B cell (primary cell): ENCODE data around the gene PHOSPHO1. TPM values are rescaled to one million over a fixed set of nuclear protein-coding genes. Genes with fewer than 3 reads are reported as not detected.
A peak's percentile ranks its signal among the peaks of the same experiment; 100 is the strongest.

Experiments used
- ATAC-seq: fragments of 200-7000 bp; cut with Tn5 transposase; one replicate; pipeline ENCODE4 v1.10.0; 2021; ENCODE audit warnings: low read depth, mild to moderate bottlenecking, moderate number of reproducible peaks, moderate library complexity
- CTCF ChIA-PET: fragments of 350-600 bp; sonication (Branson Sonifier 250); formaldehyde crosslinking; loops from one replicate; lab custom pipeline; 2021; ENCODE audit warnings: antibody characterized with exemption, inconsistent platforms; lab: Charles Lee
- POLR2A ChIA-PET: fragments of 350-600 bp; sonication (Branson Sonifier 250); formaldehyde crosslinking; loops from one replicate; lab custom pipeline; 2021; ENCODE audit warnings: antibody characterized with exemption; lab: Charles Lee
- DNase-seq: peaks from one replicate; pipeline ENCODE4 v3.0.0; 2013
- H2AFZ ChIP-seq: 2 replicates; pipeline ENCODE4 v1.6.1; 2012; ENCODE audit warnings: mild to moderate bottlenecking, low read depth, low read length; ENCODE audit not compliant: insufficient read depth, poor library complexity, severe bottlenecking
- H3K27ac ChIP-seq, 2 donors: 1 replicate in 1 of 2; 2 replicates in 1 of 2; pipeline ENCODE4 v1.5.1; 2012 to 2013; ENCODE audit warnings: low read length in 2 of 2, mild to moderate bottlenecking in 2 of 2, moderate library complexity in 1 of 2
- H3K27me3 ChIP-seq, 4 experiments: fragments of 200-600 bp in 1 of 4; sonication (generic) in 1 of 4; replicated peaks in 1 of 4; 1 replicate in 2 of 4; 2 replicates in 2 of 4; pipeline versions ENCODE4 v1.6.1 to v1.7.0; 2013 to 2016; ENCODE audit warnings: low read length in 3 of 4, mild to moderate bottlenecking in 2 of 4, mixed read lengths in 1 of 4, moderate library complexity in 1 of 4; ENCODE audit not compliant: insufficient read depth in 4 of 4, control insufficient read depth in 3 of 4; ENCODE audit errors: control extremely low read depth in 1 of 4
- H3K36me3 ChIP-seq, 2 experiments: replicated peaks in 1 of 2; 1 replicate in 1 of 2; 2 replicates in 1 of 2; pipeline versions ENCODE4 v1.6.1 to v1.7.1; 2013; ENCODE audit warnings: low read length in 1 of 2; ENCODE audit not compliant: insufficient read depth in 2 of 2, control insufficient read depth in 1 of 2; ENCODE audit errors: control extremely low read depth in 1 of 2, extremely low read depth in 1 of 2
- H3K4me1 ChIP-seq, 2 donors: fragments of 200-600 bp in 1 of 2; sonication (generic) in 1 of 2; 1 replicate in 1 of 2; 2 replicates in 1 of 2; pipeline versions ENCODE4 v1.5.1 to v1.6.1; 2013 to 2017; ENCODE audit warnings: low read length in 2 of 2; ENCODE audit not compliant: control insufficient read depth in 2 of 2, insufficient read depth in 2 of 2
- H3K4me2 ChIP-seq: replicated peaks from 2 replicates; pipeline ENCODE3; 2012; ENCODE audit warnings: mild to moderate bottlenecking, low read depth, low read length; ENCODE audit not compliant: poor library complexity, severe bottlenecking
- H3K4me3 ChIP-seq, 5 experiments: fragments of 200-600 bp in 1 of 5; sonication (generic) in 1 of 5; 1 replicate in 3 of 5; 2 replicates in 2 of 5; pipeline versions ENCODE4 v1.5.1 to v1.7.0; 2011 to 2016; ENCODE audit warnings: low read length in 4 of 5, mild to moderate bottlenecking in 4 of 5, low read depth in 2 of 5, control low read depth in 1 of 5, moderate library complexity in 1 of 5; ENCODE audit not compliant: insufficient read depth in 1 of 5; ENCODE audit errors: control extremely low read depth in 1 of 5, extremely low read depth in 1 of 5
- H3K79me2 ChIP-seq: fragments of 200-600 bp; sonication (generic); one replicate; pipeline ENCODE4 v1.6.0; 2016; ENCODE audit warnings: low read length; ENCODE audit not compliant: control insufficient read depth, insufficient read depth
- H3K9ac ChIP-seq: fragments of 200-600 bp; sonication (generic); 2 replicates; pipeline ENCODE4 v1.6.1; 2017; ENCODE audit warnings: mild to moderate bottlenecking, low read length, moderate library complexity
- H3K9me3 ChIP-seq, 3 donors: one replicate each; pipeline versions ENCODE4 v1.6.1 to v1.7.1; 2013; ENCODE audit warnings: low read length in 2 of 3; ENCODE audit not compliant: control insufficient read depth in 2 of 3, insufficient read depth in 1 of 3; ENCODE audit errors: control extremely low read depth in 1 of 3
- H4K20me1 ChIP-seq: 2 replicates; pipeline ENCODE4 v1.6.0; 2012; ENCODE audit warnings: mild to moderate bottlenecking, low read length; ENCODE audit not compliant: insufficient read depth, control insufficient read depth, poor library complexity, severe bottlenecking
- H3K27ac Mint-ChIP-seq: one replicate; pipeline ENCODE4 v1.8.0; 2021; ENCODE audit warnings: mixed read lengths
- H3K27me3 Mint-ChIP-seq: one replicate; pipeline ENCODE4 v1.8.0; 2021; ENCODE audit warnings: mixed read lengths
- H3K4me1 Mint-ChIP-seq: one replicate; pipeline ENCODE4 v1.8.0; 2021; ENCODE audit warnings: mixed read lengths
- H3K4me3 Mint-ChIP-seq: one replicate; pipeline ENCODE4 v1.8.0; 2021; ENCODE audit warnings: mixed read lengths
- H3K9me3 Mint-ChIP-seq: one replicate; pipeline ENCODE4 v1.8.0; 2022; ENCODE audit warnings: mixed read lengths; ENCODE audit not compliant: insufficient read depth
- CTCF ChIP-seq: fragments of 200-600 bp; IDR thresholded peaks from one replicate; pipeline ENCODE4 v1.8.0; 2022; ENCODE audit warnings: antibody characterized with exemption, mild to moderate bottlenecking
- EZH2 ChIP-seq: IDR thresholded peaks from 2 replicates; pipeline ENCODE4 v1.6.1; 2012; ENCODE audit warnings: borderline replicate concordance, low read depth, mild to moderate bottlenecking, moderate library complexity, low read length; ENCODE audit not compliant: insufficient read depth, poor library complexity, severe bottlenecking
- WGBS: methylation state at CpG from one replicate; pipeline ENCODE4 v1.1.5; 2013; ENCODE audit warnings: missing lambda C conversion rate; ENCODE audit not compliant: insufficient coverage; 5-methylcytosine and 5-hydroxymethylcytosine counted together
- intact Hi-C: fragments of 100-400 bp; cut with micrococcal nuclease; formaldehyde crosslinking; loops from one replicate; pipeline ENCODE4 v1.10.0; 2022
- polyA plus RNA-seq: library from polyadenylated mRNA; depleted of rRNA; stranded (reverse); fragments of >200 nt; gene quantifications from 2 replicates; pipeline ENCODE4 v1.2.3, GENCODE V29; 2012
- total RNA-seq, 2 donors: library from RNA; stranded (reverse); fragments of 120-200 nt in 1 of 2; gene quantifications; 1 replicate in 1 of 2; 2 replicates in 1 of 2; pipeline versions ENCODE4 v1.2.3 to v1.2.4, GENCODE V29; 2013 to 2022

Gene PHOSPHO1
- total and polyA plus RNA-seq, 2 donors (not counting 1 experiment from before 2014, with no cell fraction given): 0.15 TPM; not detected in 1

- H3K27me3 ChIP-seq: peaks cover 0 to 15% (median 6%) of the 10 kb centered on the region in 4 experiments
- peaks cover 0 to 12% (median 0%) of the 10 kb centered on the region in 3 donors for H3K9me3 ChIP-seq
- H3K9ac ChIP-seq: no peak overlapping the region
- DNase-seq: no peak
- H3K4me2 ChIP-seq: peak overlapping the region; percentile 81
- ChIA-PET POLR2A (interaction anchor here (3.4 kb wide), 1 partner anchor 27 kb away, joined by 45 read pairs; no protein-coding TSS in a partner anchor), CTCF (interaction anchor here (0.6 to 6.1 kb wide), 3 partner anchors 28 to 137 kb away, joined by 3 to 57 read pairs (median 20); no protein-coding TSS in a partner anchor)
- TF ChIP-seq EZH2 (no peak), CTCF (no peak)
- H3K27ac Mint-ChIP-seq: peak overlapping the region; percentile 85
- H3K4me3 Mint-ChIP-seq: peak overlapping the region; percentile 51
- H3K4me1 ChIP-seq: peaks cover 72 to 79% of the 10 kb centered on the region in 2 donors
- no peak overlapping the region for H3K4me3 ChIP-seq
- intact Hi-C loops: loop anchor here (1.0 kb wide), 1 partner anchor 28 kb away; no protein-coding TSS in a partner anchor
- H3K36me3 ChIP-seq: peaks cover 3 to 19% of the 10 kb centered on the region in 2 experiments
- peaks cover 3% of the 10 kb centered on the region for H4K20me1 ChIP-seq
- ATAC-seq: no peak
- H3K9me3 Mint-ChIP-seq: no peaks in the 10 kb centered on the region
- H3K79me2 ChIP-seq: peaks cover 24% of the 10 kb centered on the region
- no peak overlapping the region for H2AFZ ChIP-seq
- peaks cover 64% of the 10 kb centered on the region for H3K4me1 Mint-ChIP-seq
- H3K27me3 Mint-ChIP-seq: no peaks in the 10 kb centered on the region
- WGBS: 95% methylated on average over 15 of the region's 15 CpGs
- peak overlapping the region; percentile 90 to 93 for H3K27ac ChIP-seq
These were observed 10.6 kb downstream of the PHOSPHO1 start for GRCh38 chr17:49219987-49220386.
